Trophoblast cell (in vitro differentiated cells and primary cell): ENCODE measurements around the gene PANK2.

ENCODE experiments used
- DNase-seq, 2 donors: peaks; one replicate each; pipeline ENCODE4 v3.0.0-alpha.2; 2016
- H2AFZ ChIP-seq: 2 replicates; pipeline ENCODE4 v1.6.1; 2013; ENCODE audit warnings: low read length, moderate library complexity, mild to moderate bottlenecking; ENCODE audit not compliant: insufficient read depth, poor library complexity
- H2AK5ac ChIP-seq: 2 replicates; pipeline ENCODE4 v1.6.1; 2013; ENCODE audit warnings: mild to moderate bottlenecking, low read length
- H2BK120ac ChIP-seq: 2 replicates; pipeline ENCODE4 v1.6.1; 2013; ENCODE audit warnings: low read length, mild to moderate bottlenecking, moderate library complexity; ENCODE audit not compliant: insufficient read depth, poor library complexity
- H2BK12ac ChIP-seq: 2 replicates; pipeline ENCODE4 v1.6.1; 2013; ENCODE audit warnings: mild to moderate bottlenecking, low read length, moderate library complexity
- H2BK5ac ChIP-seq: 2 replicates; pipeline ENCODE4 v1.6.1; 2013; ENCODE audit warnings: low read length, low read depth, moderate library complexity, mild to moderate bottlenecking; ENCODE audit not compliant: poor library complexity
- H3K14ac ChIP-seq: 2 replicates; pipeline ENCODE4 v1.6.1; 2013; ENCODE audit warnings: mild to moderate bottlenecking, low read length
- H3K18ac ChIP-seq: 2 replicates; pipeline ENCODE4 v1.6.1; 2013; ENCODE audit warnings: mild to moderate bottlenecking, low read length
- H3K23ac ChIP-seq: 2 replicates; pipeline ENCODE4 v1.6.1; 2013; ENCODE audit warnings: low read length
- H3K27ac ChIP-seq: 2 replicates; pipeline ENCODE4 v1.5.1; 2013; ENCODE audit warnings: low read depth, mild to moderate bottlenecking, inconsistent platforms, low read length, moderate library complexity
- H3K27me3 ChIP-seq: 2 replicates; pipeline ENCODE4 v1.6.1; 2013; ENCODE audit warnings: inconsistent platforms, mild to moderate bottlenecking, low read length, moderate library complexity; ENCODE audit not compliant: insufficient read depth
- H3K36me3 ChIP-seq, 2 experiments: 1 replicate in 1 of 2; 2 replicates in 1 of 2; pipeline ENCODE4 v1.6.1; 2013; ENCODE audit warnings: low read length in 2 of 2, mild to moderate bottlenecking in 2 of 2, moderate library complexity in 1 of 2; ENCODE audit not compliant: insufficient read depth in 2 of 2, control insufficient read depth in 1 of 2
- H3K4ac ChIP-seq: 2 replicates; pipeline ENCODE4 v1.6.1; 2013; ENCODE audit warnings: low read depth, mild to moderate bottlenecking, low read length, moderate library complexity
- H3K4me1 ChIP-seq, 2 experiments: 1 replicate in 1 of 2; 2 replicates in 1 of 2; pipeline ENCODE4 v1.6.1; 2013; ENCODE audit warnings: low read length in 2 of 2, mild to moderate bottlenecking in 2 of 2, moderate library complexity in 1 of 2; ENCODE audit not compliant: insufficient read depth in 2 of 2, control insufficient read depth in 1 of 2
- H3K4me2 ChIP-seq: 2 replicates; pipeline ENCODE4 v1.6.1; 2013; ENCODE audit warnings: inconsistent platforms, mild to moderate bottlenecking, low read length, moderate library complexity
- H3K4me3 ChIP-seq: 2 replicates; pipeline ENCODE4 v1.5.1; 2013; ENCODE audit warnings: mild to moderate bottlenecking, low read depth, low read length, inconsistent platforms
- H3K79me1 ChIP-seq: one replicate; pipeline ENCODE4 v1.6.1; 2013; ENCODE audit warnings: low read length
- H3K79me2 ChIP-seq: 2 replicates; pipeline ENCODE4 v1.6.1; 2013; ENCODE audit warnings: low read length, mild to moderate bottlenecking; ENCODE audit not compliant: control insufficient read depth, insufficient read depth, poor library complexity
- H3K9ac ChIP-seq: 2 replicates; pipeline ENCODE4 v1.6.1; 2013; ENCODE audit warnings: mild to moderate bottlenecking, low read length
- H3K9me3 ChIP-seq: 2 replicates; pipeline ENCODE4 v1.6.1; 2013; ENCODE audit warnings: low read depth, mild to moderate bottlenecking, control low read depth, inconsistent platforms, low read length; ENCODE audit not compliant: insufficient read depth
- H4K12ac ChIP-seq: 2 replicates; pipeline ENCODE4 v1.6.1; 2013; ENCODE audit warnings: low read depth, mild to moderate bottlenecking, low read length, moderate library complexity
- H4K8ac ChIP-seq: 2 replicates; pipeline ENCODE4 v1.6.1; 2013; ENCODE audit warnings: low read depth, mild to moderate bottlenecking, low read length, moderate library complexity
- H4K91ac ChIP-seq: one replicate; pipeline ENCODE4 v1.6.1; 2013; ENCODE audit warnings: low read depth, mild to moderate bottlenecking, low read length, moderate library complexity
- WGBS: extraction: QIAGEN DNeasy Blood & Tissue Kit; methylation state at CpG from one replicate; pipeline ENCODE4 v1.1.7; 2013; ENCODE audit warnings: missing lambda C conversion rate; ENCODE audit not compliant: insufficient read length, insufficient coverage; ENCODE audit errors: extremely low coverage; 5-methylcytosine and 5-hydroxymethylcytosine counted together

PANK2 gene

DNA sequence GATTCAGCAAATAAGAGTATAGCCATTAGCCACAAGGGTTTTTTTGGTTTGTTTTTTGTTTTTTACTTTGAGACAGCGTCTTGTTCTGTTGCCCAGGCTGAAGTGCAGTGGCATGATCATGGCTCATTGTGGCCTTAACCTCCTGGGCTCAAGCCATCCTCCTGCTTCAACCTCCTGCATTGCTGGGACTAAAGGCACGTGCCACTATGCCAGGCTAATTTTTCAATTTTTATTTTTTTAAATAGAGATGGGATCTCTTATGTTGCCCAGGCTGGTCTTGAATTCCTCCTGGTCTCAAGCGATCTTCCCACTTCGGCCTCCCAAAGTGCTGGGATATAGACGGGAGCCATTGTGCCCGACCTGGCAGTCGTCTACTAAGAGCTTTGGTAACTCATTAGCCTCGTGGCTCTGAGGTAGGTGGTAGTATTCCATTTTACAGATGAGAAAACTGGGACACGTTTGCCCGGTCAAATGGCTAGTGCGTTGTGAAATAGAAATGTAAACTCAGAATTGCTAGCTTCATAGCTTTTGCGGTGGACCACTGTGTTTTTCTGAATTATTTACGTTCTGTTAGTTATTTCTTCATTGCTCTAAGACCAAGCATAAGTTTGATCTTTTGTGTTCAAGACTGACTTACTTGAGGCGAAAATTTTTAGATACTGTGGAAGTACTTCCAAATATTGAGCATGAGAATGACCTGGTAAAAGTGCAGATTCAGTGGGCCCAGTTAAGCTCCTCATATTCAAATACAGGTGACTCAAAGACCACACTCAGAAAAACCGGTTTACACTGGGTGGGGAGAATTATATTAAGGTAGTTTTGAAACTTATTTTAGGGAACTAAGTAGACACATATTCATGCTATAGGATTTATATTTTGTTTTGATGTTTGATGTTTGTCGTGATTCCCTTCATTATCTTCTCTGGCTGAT lies 2.1 kb downstream of the PANK2 start:
- no peak overlapping the region for H3K9ac ChIP-seq
- H3K27me3 ChIP-seq: no peaks in the 10 kb centered on the region
- no peak overlapping the region for H2AK5ac ChIP-seq
- peak overlapping the region; percentile 70 for H3K4me2 ChIP-seq
- H3K79me2 ChIP-seq: peaks cover 37% of the 10 kb centered on the region
- no peak overlapping the region for H2BK12ac ChIP-seq
- no peak overlapping the region for H3K18ac ChIP-seq
- H3K9me3 ChIP-seq: no peaks in the 10 kb centered on the region
- no peak overlapping the region for H4K12ac ChIP-seq
- H2AFZ ChIP-seq: no peak overlapping the region
- DNase-seq: peak in 1 of 2 donors; percentile 31
- no peak overlapping the region for H2BK120ac ChIP-seq
- peaks cover 2 to 4% of the 10 kb centered on the region in 2 experiments for H3K36me3 ChIP-seq
- H3K4me3 ChIP-seq: no peak overlapping the region
- peak overlapping the region; percentile 98 for H3K4ac ChIP-seq
- no CpG with 5 or more reads among the region's 16 CpGs for WGBS
- H3K23ac ChIP-seq: no peak overlapping the region
- H4K8ac ChIP-seq: no peak overlapping the region
- H3K27ac ChIP-seq: no peak overlapping the region
- H3K79me1 ChIP-seq: peaks cover 12% of the 10 kb centered on the region
- no peak overlapping the region for H2BK5ac ChIP-seq
- no peak overlapping the region for H3K14ac ChIP-seq
- no peak overlapping the region for H4K91ac ChIP-seq
- H3K4me1 ChIP-seq: peaks cover 12 to 16% of the 10 kb centered on the region in 2 experiments

DNA sequence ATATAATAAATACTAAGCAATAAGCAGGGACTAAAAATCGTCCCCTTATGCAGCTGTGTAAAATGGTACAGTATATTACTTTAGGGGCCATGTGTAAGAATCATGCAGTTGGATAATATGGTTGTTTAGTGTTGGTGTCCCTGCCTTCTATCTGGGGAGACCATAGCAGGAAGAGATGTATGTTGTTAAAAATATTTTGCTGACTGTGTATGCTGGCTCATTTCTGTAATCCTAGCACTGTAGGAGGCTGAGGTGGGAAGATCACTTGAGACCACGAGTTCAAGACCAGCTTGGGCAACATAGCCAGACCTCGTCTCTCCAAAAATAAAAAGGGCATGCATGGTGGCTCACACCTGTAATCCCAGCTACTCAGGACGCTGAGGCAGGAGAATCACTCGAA lies 5.6 kb downstream of the PANK2 start:
- Histone ChIP-seq H3K79me2 (peaks cover 42% of the 10 kb centered on the region), H2AFZ (no peak overlapping the region), H4K91ac (no peak overlapping the region), H3K14ac (no peak overlapping the region), H2BK120ac (no peak overlapping the region), H3K4me3 (no peak overlapping the region), H4K12ac (no peak overlapping the region), H3K4me2 (no peak overlapping the region), H3K79me1 (peaks cover under 1% of the 10 kb centered on the region), H2BK5ac (no peak overlapping the region), H3K9me3 (no peaks in the 10 kb centered on the region), H2AK5ac (no peak overlapping the region), H3K23ac (no peak overlapping the region), H3K27ac (no peak overlapping the region), H3K18ac (no peak overlapping the region), H3K9ac (no peak overlapping the region), H2BK12ac (no peak overlapping the region), H3K36me3 (peaks cover 4 to 6% of the 10 kb centered on the region in 2 experiments), H3K27me3 (no peaks in the 10 kb centered on the region), H4K8ac (no peak overlapping the region), H3K4me1 (peaks cover 5 to 10% of the 10 kb centered on the region in 2 experiments), H3K4ac (peak overlapping the region; percentile 99)
- WGBS: no CpG with 5 or more reads among the region's 5 CpGs
- no peak for DNase-seq

DNA sequence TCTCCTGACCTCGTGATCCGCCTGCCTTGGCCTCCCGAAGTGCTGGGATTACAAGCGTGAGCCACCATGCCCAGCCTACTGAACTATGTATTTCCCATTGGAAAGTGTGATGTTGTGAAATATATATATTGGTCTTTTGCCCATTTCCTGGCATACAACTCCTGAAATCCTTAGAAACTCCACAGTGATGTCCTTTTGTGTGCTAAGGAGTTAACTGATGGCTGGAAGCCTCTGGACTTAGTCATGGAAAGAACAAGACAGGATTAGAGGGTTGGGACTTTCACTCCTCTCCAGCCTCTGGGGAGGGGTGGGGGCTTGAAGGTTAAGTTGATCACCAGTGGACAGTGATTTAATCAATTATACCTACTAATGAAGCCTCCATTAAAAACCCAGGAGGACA lies 7.1 kb downstream of the PANK2 start:
- no peaks in the 10 kb centered on the region for H3K27me3 ChIP-seq

DNA sequence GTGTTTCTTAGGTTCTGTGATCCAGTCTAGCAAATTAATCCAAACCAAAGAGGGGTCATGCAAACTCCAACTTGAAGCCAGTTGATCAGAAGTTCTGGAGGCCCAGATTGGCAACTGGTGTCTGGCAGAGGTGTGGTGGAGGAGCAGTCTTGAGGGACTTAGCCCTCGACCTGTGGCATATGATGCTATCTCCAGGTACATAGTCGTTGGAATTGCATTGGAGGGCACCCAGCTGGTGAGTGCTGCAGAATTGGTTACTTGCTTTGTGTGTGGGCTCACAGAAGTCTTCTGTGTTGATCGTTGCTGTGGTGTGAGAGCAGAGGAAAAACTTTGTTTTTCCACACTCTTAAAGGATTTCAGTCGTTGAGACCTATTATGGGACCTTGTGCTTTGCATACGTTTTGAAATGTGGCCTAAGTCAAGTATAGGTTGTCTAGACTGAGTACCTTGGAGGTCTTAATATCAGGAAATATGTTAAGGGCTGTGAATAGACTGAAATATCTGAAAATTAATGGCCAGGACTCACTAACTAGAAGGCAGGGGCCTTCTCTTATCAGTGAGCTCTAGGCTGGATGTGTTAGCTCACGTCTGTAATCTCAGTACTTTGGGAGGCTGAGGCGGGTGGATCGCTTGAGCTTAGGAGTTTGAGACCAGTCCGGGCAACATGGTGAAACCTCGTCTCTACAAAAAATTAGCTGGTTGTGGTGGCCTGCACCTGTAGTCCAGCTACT lies 7.8 kb downstream of the PANK2 start:
- H3K4me3 ChIP-seq: no peak overlapping the region
- H4K91ac ChIP-seq: no peak overlapping the region
- no peak overlapping the region for H3K18ac ChIP-seq
- H3K9me3 ChIP-seq: no peaks in the 10 kb centered on the region
- H2AFZ ChIP-seq: no peak overlapping the region
- H3K14ac ChIP-seq: no peak overlapping the region
- H3K36me3 ChIP-seq: peaks cover 2 to 3% of the 10 kb centered on the region in 2 experiments
- H3K79me1 ChIP-seq: no peaks in the 10 kb centered on the region
- peaks cover 33% of the 10 kb centered on the region for H3K79me2 ChIP-seq
- no peak overlapping the region for H4K12ac ChIP-seq
- no peak overlapping the region for H3K23ac ChIP-seq
- H3K4me1 ChIP-seq: peaks cover 0 to 4% of the 10 kb centered on the region in 2 experiments
- no peak overlapping the region for H3K9ac ChIP-seq
- no peak overlapping the region for H2AK5ac ChIP-seq
- H2BK12ac ChIP-seq: no peak overlapping the region
- no peak overlapping the region for H2BK120ac ChIP-seq
- no peak for DNase-seq
- no peak overlapping the region for H3K4me2 ChIP-seq
- no CpG with 5 or more reads among the region's 10 CpGs for WGBS
- no peaks in the 10 kb centered on the region for H3K27me3 ChIP-seq
- no peak overlapping the region for H4K8ac ChIP-seq
- H2BK5ac ChIP-seq: no peak overlapping the region
- peak overlapping the region; percentile 95 for H3K4ac ChIP-seq
- H3K27ac ChIP-seq: no peak overlapping the region

More for the DNA sequence above, 7.1 kb downstream of the PANK2 start:
- Histone ChIP-seq H3K79me1 (no peaks in the 10 kb centered on the region), H3K23ac (no peak overlapping the region), H3K4ac (peak overlapping the region; percentile 95), H2AFZ (no peak overlapping the region), H3K36me3 (peaks cover 2 to 4% of the 10 kb centered on the region in 2 experiments), H3K79me2 (peaks cover 35% of the 10 kb centered on the region), H2BK120ac (no peak overlapping the region), H4K8ac (no peak overlapping the region), H3K9me3 (no peaks in the 10 kb centered on the region), H2BK5ac (no peak overlapping the region), H3K18ac (no peak overlapping the region), H4K12ac (no peak overlapping the region), H3K4me3 (no peak overlapping the region), H4K91ac (no peak overlapping the region), H2BK12ac (no peak overlapping the region), H3K9ac (no peak overlapping the region), H3K4me1 (peaks cover under 1 to 6% of the 10 kb centered on the region in 2 experiments), H3K14ac (no peak overlapping the region), H3K27ac (no peak overlapping the region), H3K4me2 (no peak overlapping the region), H2AK5ac (no peak overlapping the region)
- no peak for DNase-seq
- no CpG with 5 or more reads among the region's 4 CpGs for whole genome bisulfite sequencing
